ENCODE measurements around the gene GID8.

GRCh38 chr20:62899633-62900051 is 38.3 kb upstream of the GID8 start:
- TF ChIP-seq CTCF (IDR thresholded peaks at IDR 0.05 in 2 of 3, conservative IDR thresholded peaks at IDR 0.05 in 1 of 3; ENCODE audit: insufficient read depth in 2 of 3, low read depth in 1 of 3, low read length in 3 of 3) (no peak), SRSF9 (IDR thresholded peaks at IDR 0.05; ENCODE audit: borderline replicate concordance, low read depth, low read length) (no peak), ZNF699 (CRISPR knock-in tag; IDR thresholded peaks at IDR 0.05; ENCODE audit: insufficient replicate concordance) (no peak), POLR2AphosphoS5 (IDR thresholded peaks at IDR 0.05; ENCODE audit: control insufficient read depth, insufficient read depth, low read depth, low read length) (no peak), NFE2 (IDR thresholded peaks at IDR 0.05; ENCODE audit: low read depth) (no peak), ZNF57 (CRISPR knock-in tag; IDR thresholded peaks at IDR 0.05) (no peak), POLR2A (conservative IDR thresholded peaks at IDR 0.05) (no peak), ZNF561 (CRISPR knock-in tag; conservative IDR thresholded peaks at IDR 0.05) (no peak), ELF1 (tag; IDR thresholded peaks at IDR 0.05) (no peak), SP2 (IDR thresholded peaks at IDR 0.05; ENCODE audit: extremely low read depth, low read depth, low read length, poor library complexity, severe bottlenecking) (no peak)
